ENCODE results near the gene GRIN2A.

DNA sequence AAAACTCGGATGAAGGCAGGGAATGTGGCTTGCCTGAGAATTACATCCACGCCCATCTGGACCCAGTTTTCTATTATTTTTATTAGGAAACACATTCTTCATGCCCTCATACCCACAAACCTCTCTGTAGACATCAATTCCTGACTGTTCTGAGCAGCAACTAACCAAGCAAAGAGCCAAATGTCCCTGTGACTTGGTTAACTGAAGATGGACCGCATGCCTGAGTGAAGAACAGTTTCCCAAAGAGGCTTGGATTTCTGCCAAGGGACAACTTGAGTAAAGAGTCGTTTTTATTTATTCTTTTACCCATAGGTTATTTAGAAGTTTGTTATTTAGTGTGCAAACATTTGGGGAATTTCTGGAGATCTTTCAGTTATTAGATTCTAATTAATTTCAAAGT is 259.8 kb downstream of the GRIN2A start:
- TF ChIP-seq, protein P1, sequence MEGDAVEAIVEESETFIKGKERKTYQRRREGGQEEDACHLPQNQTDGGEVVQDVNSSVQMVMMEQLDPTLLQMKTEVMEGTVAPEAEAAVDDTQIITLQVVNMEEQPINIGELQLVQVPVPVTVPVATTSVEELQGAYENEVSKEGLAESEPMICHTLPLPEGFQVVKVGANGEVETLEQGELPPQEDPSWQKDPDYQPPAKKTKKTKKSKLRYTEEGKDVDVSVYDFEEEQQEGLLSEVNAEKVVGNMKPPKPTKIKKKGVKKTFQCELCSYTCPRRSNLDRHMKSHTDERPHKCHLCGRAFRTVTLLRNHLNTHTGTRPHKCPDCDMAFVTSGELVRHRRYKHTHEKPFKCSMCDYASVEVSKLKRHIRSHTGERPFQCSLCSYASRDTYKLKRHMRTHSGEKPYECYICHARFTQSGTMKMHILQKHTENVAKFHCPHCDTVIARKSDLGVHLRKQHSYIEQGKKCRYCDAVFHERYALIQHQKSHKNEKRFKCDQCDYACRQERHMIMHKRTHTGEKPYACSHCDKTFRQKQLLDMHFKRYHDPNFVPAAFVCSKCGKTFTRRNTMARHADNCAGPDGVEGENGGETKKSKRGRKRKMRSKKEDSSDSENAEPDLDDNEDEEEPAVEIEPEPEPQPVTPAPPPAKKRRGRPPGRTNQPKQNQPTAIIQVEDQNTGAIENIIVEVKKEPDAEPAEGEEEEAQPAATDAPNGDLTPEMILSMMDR (IDR thresholded peaks at IDR 0.05; ENCODE audit: control extremely low read depth in 1 of 3, insufficient read depth in 1 of 3, low read depth in 1 of 3, low read length in 3 of 3): no peak
- no peak for TF ChIP-seq BACH1 (IDR thresholded peaks at IDR 0.05; ENCODE audit: low read length)
- no peak for TF ChIP-seq SRF (IDR thresholded peaks at IDR 0.05; ENCODE audit: low read depth, low read length)
- TF ChIP-seq, protein P2, sequence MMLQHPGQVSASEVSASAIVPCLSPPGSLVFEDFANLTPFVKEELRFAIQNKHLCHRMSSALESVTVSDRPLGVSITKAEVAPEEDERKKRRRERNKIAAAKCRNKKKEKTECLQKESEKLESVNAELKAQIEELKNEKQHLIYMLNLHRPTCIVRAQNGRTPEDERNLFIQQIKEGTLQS (IDR thresholded peaks at IDR 0.05; ENCODE audit: insufficient read depth, low read depth, low read length): no peak
- no peak for TF ChIP-seq EZH2 (IDR thresholded peaks at IDR 0.05; ENCODE audit: low read depth, low read length, severe bottlenecking)
- TF ChIP-seq, protein P3, sequence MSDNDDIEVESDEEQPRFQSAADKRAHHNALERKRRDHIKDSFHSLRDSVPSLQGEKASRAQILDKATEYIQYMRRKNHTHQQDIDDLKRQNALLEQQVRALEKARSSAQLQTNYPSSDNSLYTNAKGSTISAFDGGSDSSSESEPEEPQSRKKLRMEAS (IDR thresholded peaks at IDR 0.05): no peak
